CD14-positive monocyte (primary cell): ENCODE data around the gene SEC24D. TPM values are rescaled to one million over a fixed set of nuclear protein-coding genes. Genes with fewer than 3 reads are reported as not detected.

Source experiments
- DNase-seq, 3 donors: peaks; one replicate each; pipeline ENCODE4 v3.0.0-alpha.2; 2011 to 2022
- H2AFZ ChIP-seq: 2 replicates; pipeline ENCODE4 v1.6.0; 2012; ENCODE audit warnings: mild to moderate bottlenecking, low read depth, low read length, inconsistent platforms; ENCODE audit not compliant: insufficient read depth, poor library complexity, severe bottlenecking
- H3K27ac ChIP-seq, 2 donors: 1 replicate in 1 of 2; 2 replicates in 1 of 2; pipeline ENCODE4 v1.5.1; 2012 to 2013; ENCODE audit warnings: low read length in 2 of 2, control low read depth in 1 of 2, inconsistent platforms in 1 of 2, low read depth in 1 of 2, mild to moderate bottlenecking in 1 of 2
- H3K27me3 ChIP-seq, 2 donors: one replicate each; pipeline versions ENCODE4 v1.6.0 to v1.6.1; 2011 to 2013; ENCODE audit warnings: low read length in 2 of 2; ENCODE audit not compliant: control insufficient read depth in 2 of 2, insufficient read depth in 2 of 2
- H3K36me3 ChIP-seq, 2 donors: replicated peaks in 1 of 2; 1 replicate in 1 of 2; 2 replicates in 1 of 2; pipeline versions ENCODE4 v1.5.1 to v1.6.1; 2012 to 2013; ENCODE audit warnings: low read length in 2 of 2, control low read depth in 1 of 2, inconsistent platforms in 1 of 2, mild to moderate bottlenecking in 1 of 2; ENCODE audit not compliant: insufficient read depth in 2 of 2, control insufficient read depth in 1 of 2
- H3K4me1 ChIP-seq, 2 donors: 1 replicate in 1 of 2; 2 replicates in 1 of 2; pipeline versions ENCODE4 v1.5.1 to v1.6.1; 2012 to 2013; ENCODE audit warnings: low read length in 2 of 2, control low read depth in 1 of 2, inconsistent platforms in 1 of 2, mild to moderate bottlenecking in 1 of 2, moderate library complexity in 1 of 2; ENCODE audit not compliant: insufficient read depth in 2 of 2, control insufficient read depth in 1 of 2
- H3K4me2 ChIP-seq: replicated peaks from 2 replicates; pipeline ENCODE3; 2012; ENCODE audit warnings: low read length, moderate library complexity, mild to moderate bottlenecking; ENCODE audit not compliant: poor library complexity, severe bottlenecking; ENCODE audit errors: extremely low read depth
- H3K4me3 ChIP-seq, 3 experiments: fragments of 200-600 bp in 1 of 3; sonication (generic) in 1 of 3; replicated peaks in 1 of 3; 1 replicate in 2 of 3; 2 replicates in 1 of 3; pipeline ENCODE4 v1.5.1; 2011 to 2013; ENCODE audit warnings: low read length in 3 of 3, mild to moderate bottlenecking in 3 of 3, control low read depth in 2 of 3, low read depth in 2 of 3, inconsistent platforms in 1 of 3, moderate library complexity in 1 of 3
- H3K79me2 ChIP-seq: 2 replicates; pipeline ENCODE4 v1.6.0; 2012; ENCODE audit warnings: mild to moderate bottlenecking, control low read depth, inconsistent platforms, low read length, moderate library complexity; ENCODE audit not compliant: insufficient read depth
- H3K9ac ChIP-seq: 2 replicates; pipeline ENCODE4 v1.6.0; 2017; ENCODE audit warnings: low read length, mild to moderate bottlenecking; ENCODE audit not compliant: insufficient read depth, poor library complexity, severe bottlenecking
- H3K9me3 ChIP-seq, 2 donors: replicated peaks in 1 of 2; 1 replicate in 1 of 2; 2 replicates in 1 of 2; pipeline versions ENCODE4 v1.5.1 to v1.6.1; 2012 to 2013; ENCODE audit warnings: low read length in 2 of 2, control low read depth in 1 of 2; ENCODE audit not compliant: control insufficient read depth in 1 of 2, insufficient read depth in 1 of 2
- H4K20me1 ChIP-seq: 2 replicates; pipeline ENCODE4 v1.6.0; 2012; ENCODE audit warnings: mild to moderate bottlenecking, low read length, control low read depth, moderate library complexity; ENCODE audit not compliant: insufficient read depth
- H3K27ac Mint-ChIP-seq, 7 donors: one replicate each; pipeline ENCODE4 v1.8.0; 2020; ENCODE audit warnings: mild to moderate bottlenecking in 7 of 7, mixed read lengths in 7 of 7, moderate library complexity in 6 of 7, inconsistent platforms in 2 of 7
- H3K27me3 Mint-ChIP-seq, 3 donors: one replicate each; pipeline ENCODE4 v1.8.0; 2021 to 2022; ENCODE audit warnings: low read depth in 3 of 3, mild to moderate bottlenecking in 3 of 3, mixed read lengths in 3 of 3, moderate library complexity in 3 of 3, inconsistent platforms in 1 of 3
- H3K36me3 Mint-ChIP-seq, 2 donors: one replicate each; pipeline ENCODE4 v1.8.0; 2020; ENCODE audit warnings: mixed read lengths in 2 of 2, inconsistent platforms in 1 of 2, mild to moderate bottlenecking in 1 of 2
- H3K4me1 Mint-ChIP-seq: one replicate; pipeline ENCODE4 v1.8.0; 2020; ENCODE audit warnings: mild to moderate bottlenecking, mixed read lengths
- H3K4me3 Mint-ChIP-seq, 2 donors: one replicate each; pipeline ENCODE4 v1.8.0; 2020; ENCODE audit warnings: mild to moderate bottlenecking in 2 of 2, mixed read lengths in 2 of 2, moderate library complexity in 1 of 2
- H3K9me3 Mint-ChIP-seq, 7 donors: one replicate each; pipeline ENCODE4 v1.8.0; 2020 to 2022; ENCODE audit warnings: mixed read lengths in 7 of 7, mild to moderate bottlenecking in 6 of 7, moderate library complexity in 6 of 7, inconsistent platforms in 2 of 7
- CTCF ChIP-seq: fragments of 200-600 bp; IDR thresholded peaks from one replicate; pipeline ENCODE4 v1.8.0; 2022; ENCODE audit warnings: antibody characterized with exemption, mild to moderate bottlenecking
- WGBS: methylation state at CpG from one replicate; pipeline ENCODE4 v1.1.5; 2013; ENCODE audit warnings: missing lambda C conversion rate; ENCODE audit not compliant: insufficient coverage; 5-methylcytosine and 5-hydroxymethylcytosine counted together
- intact Hi-C, 2 donors: fragments of 100-400 bp; cut with micrococcal nuclease; formaldehyde crosslinking; loops; one replicate each; pipeline versions ENCODE4 v1.15.0 to v1.15.1; 2023
- polyA plus RNA-seq, 3 donors: library from polyadenylated mRNA; depleted of rRNA in 1 of 3; unstranded in 2 of 3; stranded (reverse) in 1 of 3; fragments of 300-500 nt in 2 of 3; fragments of >200 nt in 1 of 3; fragmentation: Illumina TruSeq in 2 of 3; gene quantifications; 1 replicate in 2 of 3; 2 replicates in 1 of 3; pipeline ENCODE4 v1.2.3, GENCODE V29; 2012 to 2021

Gene SEC24D
- polyA plus RNA-seq, 3 donors: 16.8 to 31.3 (median 22.6) TPM

GRCh38 chr4:118803253-118803652 is 32.7 kb downstream of the SEC24D start:
- Mint-ChIP-seq H3K36me3 (peaks cover 71 to 87% of the 10 kb centered on the region in 2 donors), H3K4me3 (no peak overlapping the region), H3K27ac (peak overlapping the region in 2 of 7 donors; percentile 69 to 72), H3K4me1 (no peaks in the 10 kb centered on the region), H3K27me3 (peaks cover 0 to 2% (median 0%) of the 10 kb centered on the region in 3 donors), H3K9me3 (no peaks in the 10 kb centered on the region)
- Histone ChIP-seq H3K79me2 (no peaks in the 10 kb centered on the region), H3K9me3 (no peaks in the 10 kb centered on the region), H3K4me2 (no peak overlapping the region), H3K4me1 (no peaks in the 10 kb centered on the region), H4K20me1 (peaks cover 6% of the 10 kb centered on the region), H3K36me3 (peaks cover 85 to 100% of the 10 kb centered on the region in 2 donors), H3K4me3 (no peak overlapping the region), H3K27me3 (no peaks in the 10 kb centered on the region), H3K27ac (no peak overlapping the region), H2AFZ (no peak overlapping the region), H3K9ac (no peak overlapping the region)
- intact Hi-C loops: no loop called here
- no peak for TF ChIP-seq CTCF
- WGBS: 100% methylated on average over 1 of the region's 1 CpG
- peak in 1 of 3 donors; percentile 11 for DNase-seq

GRCh38 chr4:118801895-118802575 is 33.9 kb downstream of the SEC24D start:
- Histone ChIP-seq H4K20me1 (peaks cover 6% of the 10 kb centered on the region), H3K27me3 (no peaks in the 10 kb centered on the region), H2AFZ (no peak overlapping the region), H3K4me1 (no peaks in the 10 kb centered on the region), H3K36me3 (peaks cover 83 to 99% of the 10 kb centered on the region in 2 donors), H3K27ac (no peak overlapping the region), H3K9ac (no peak overlapping the region), H3K79me2 (no peaks in the 10 kb centered on the region), H3K9me3 (no peaks in the 10 kb centered on the region), H3K4me3 (no peak overlapping the region), H3K4me2 (no peak overlapping the region)
- DNase-seq: no peak
- Mint-ChIP-seq H3K27ac (no peak overlapping the region), H3K4me3 (no peak overlapping the region), H3K4me1 (no peaks in the 10 kb centered on the region), H3K9me3 (no peaks in the 10 kb centered on the region), H3K36me3 (peaks cover 74 to 85% of the 10 kb centered on the region in 2 donors), H3K27me3 (peaks cover 0 to 2% (median 0%) of the 10 kb centered on the region in 3 donors)
- no peak for TF ChIP-seq CTCF
- WGBS: 25% methylated on average over 1 of the region's 1 CpG
- intact Hi-C loops: no loop called here
